Measurements from ENCODE around the gene CCDC57.

DNA sequence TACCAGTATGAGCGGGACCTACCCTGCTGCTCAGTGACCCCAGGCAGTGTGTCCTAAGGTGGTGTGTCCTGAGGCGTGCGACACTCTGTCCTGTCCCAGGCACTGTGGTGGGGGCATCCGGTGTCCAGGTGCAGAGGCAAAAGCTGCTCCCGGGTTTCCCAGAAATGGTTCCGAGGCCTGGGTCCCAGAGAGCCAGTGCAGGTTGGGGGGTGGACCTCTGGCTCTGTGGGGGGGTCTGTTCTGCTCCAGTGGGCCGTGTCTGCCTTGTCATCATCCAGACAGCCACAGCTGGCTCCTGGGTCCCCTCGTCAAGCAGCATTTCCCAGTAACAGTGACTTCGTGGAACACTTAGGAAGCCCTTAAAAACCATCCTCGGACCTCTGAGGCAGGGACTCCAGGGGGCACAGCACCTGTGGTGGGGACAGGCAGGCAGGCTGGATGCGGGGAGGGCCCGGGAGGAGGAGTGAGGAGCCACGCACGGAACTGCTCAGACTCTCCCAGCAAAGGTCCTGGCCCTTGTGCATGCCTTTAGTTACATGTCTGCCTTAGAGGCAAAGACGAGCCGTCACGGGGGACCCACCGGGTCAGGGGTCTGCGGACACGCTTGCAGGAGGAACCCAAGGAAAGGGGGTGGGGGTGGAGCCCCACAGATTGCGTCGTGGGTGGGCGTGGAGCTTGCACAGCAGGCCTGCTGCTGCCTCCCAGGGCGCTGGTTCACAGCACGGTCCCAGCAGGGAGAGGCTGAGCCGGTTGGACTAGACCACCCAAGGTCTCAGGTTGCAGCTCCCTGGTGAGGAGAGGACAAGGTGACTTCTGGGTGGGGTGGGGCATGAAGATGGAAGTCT is 21.8 kb upstream of the CCDC57 start:
- no peak for TF ChIP-seq EP300 (IDR thresholded peaks at IDR 0.05)
- TF ChIP-seq, protein P1, sequence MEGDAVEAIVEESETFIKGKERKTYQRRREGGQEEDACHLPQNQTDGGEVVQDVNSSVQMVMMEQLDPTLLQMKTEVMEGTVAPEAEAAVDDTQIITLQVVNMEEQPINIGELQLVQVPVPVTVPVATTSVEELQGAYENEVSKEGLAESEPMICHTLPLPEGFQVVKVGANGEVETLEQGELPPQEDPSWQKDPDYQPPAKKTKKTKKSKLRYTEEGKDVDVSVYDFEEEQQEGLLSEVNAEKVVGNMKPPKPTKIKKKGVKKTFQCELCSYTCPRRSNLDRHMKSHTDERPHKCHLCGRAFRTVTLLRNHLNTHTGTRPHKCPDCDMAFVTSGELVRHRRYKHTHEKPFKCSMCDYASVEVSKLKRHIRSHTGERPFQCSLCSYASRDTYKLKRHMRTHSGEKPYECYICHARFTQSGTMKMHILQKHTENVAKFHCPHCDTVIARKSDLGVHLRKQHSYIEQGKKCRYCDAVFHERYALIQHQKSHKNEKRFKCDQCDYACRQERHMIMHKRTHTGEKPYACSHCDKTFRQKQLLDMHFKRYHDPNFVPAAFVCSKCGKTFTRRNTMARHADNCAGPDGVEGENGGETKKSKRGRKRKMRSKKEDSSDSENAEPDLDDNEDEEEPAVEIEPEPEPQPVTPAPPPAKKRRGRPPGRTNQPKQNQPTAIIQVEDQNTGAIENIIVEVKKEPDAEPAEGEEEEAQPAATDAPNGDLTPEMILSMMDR (IDR thresholded peaks at IDR 0.05) = no peak

All from stomach (tissue), 4 donors.